H1 (cell line): Measurements from ENCODE around the gene SECTM1. TPM values are rescaled to one million over a fixed set of nuclear protein-coding genes. Genes with fewer than 3 reads are reported as not detected.

Experiments
- CEBPB ChIP-seq: IDR thresholded peaks from 2 replicates; pipeline ENCODE4 v1.6.1; 2012; ENCODE audit warnings: low read depth, low read length
- GABPA ChIP-seq: IDR thresholded peaks from 2 replicates; pipeline ENCODE4 v1.6.1; 2011; ENCODE audit warnings: mild to moderate bottlenecking, low read length, moderate library complexity, borderline replicate concordance; ENCODE audit not compliant: insufficient read depth
- GTF2F1 ChIP-seq: IDR thresholded peaks from 2 replicates; pipeline ENCODE4 v1.6.1; 2012; ENCODE audit warnings: low read depth, low read length, improper control_type of control experiment, borderline replicate concordance
- KDM5A ChIP-seq: fragments of 200-600 bp; IDR thresholded peaks from 2 replicates; pipeline ENCODE4 v1.7.1; 2012; ENCODE audit warnings: mild to moderate bottlenecking, low read length, inconsistent platforms, mixed read lengths
- MAFK ChIP-seq: IDR thresholded peaks from 2 replicates; pipeline ENCODE4 v1.6.1; 2012; ENCODE audit warnings: low read depth, mild to moderate bottlenecking, improper control_type of control experiment, low read length
- NRF1 ChIP-seq: IDR thresholded peaks from 2 replicates; pipeline ENCODE4 v1.6.1; 2011; ENCODE audit warnings: mild to moderate bottlenecking, low read depth, low read length, improper control_type of control experiment
- SIN3A ChIP-seq, 2 experiments: IDR thresholded peaks in 1 of 2; conservative IDR thresholded peaks in 1 of 2; 2 replicates each; pipeline ENCODE4 v1.6.1; 2011 to 2012; ENCODE audit warnings: low read length in 2 of 2, improper control_type of control experiment in 1 of 2, low read depth in 1 of 2, mild to moderate bottlenecking in 1 of 2
- SRF ChIP-seq: IDR thresholded peaks from 2 replicates; pipeline ENCODE4 v1.6.1; 2011; ENCODE audit warnings: mild to moderate bottlenecking, low read depth, low read length, moderate library complexity
- YY1 ChIP-seq: IDR thresholded peaks from 2 replicates; pipeline ENCODE4 v1.6.1; 2011; ENCODE audit warnings: low read depth, mild to moderate bottlenecking, low read length
- polyA plus RNA-seq, 7 experiments: library from polyadenylated mRNA; depleted of rRNA in 3 of 7; stranded (reverse) in 5 of 7; unstranded in 2 of 7; fragments of >200 nt in 5 of 7; fragments of 200-250 nt in 2 of 7; gene quantifications; 1 replicate in 5 of 7; 2 replicates in 1 of 7; 4 replicates in 1 of 7; pipeline versions ENCODE4 v1.2.1 to v1.2.3, GENCODE V29; 2011 to 2013; ENCODE audit warnings: missing spikeins in 2 of 7, mixed read lengths in 2 of 7
- total RNA-seq: library from RNA; stranded (reverse); fragmentation: NEBNext Ultra II Directional; extraction: Animal tissue kit (Norgen Biotek cat#: 25700); gene quantifications from 2 replicates; pipeline ENCODE4 v1.2.1, GENCODE V29; 2021
- TF ChIP-seq, protein P1 (sequence below), 3 experiments: IDR thresholded peaks; 1 replicate in 2 of 3; 2 replicates in 1 of 3; pipeline versions ENCODE4 v1.5.1 to v1.6.1; 2011; ENCODE audit warnings: low read length in 3 of 3, mild to moderate bottlenecking in 3 of 3, inconsistent platforms in 2 of 3, low read depth in 1 of 3, moderate library complexity in 1 of 3; ENCODE audit not compliant: insufficient read depth in 1 of 3; ENCODE audit errors: control extremely low read depth in 1 of 3
- TF ChIP-seq, protein P2 (sequence below): IDR thresholded peaks from 2 replicates; pipeline ENCODE4 v1.6.1; 2011; ENCODE audit warnings: low read depth, mild to moderate bottlenecking, low read length; ENCODE audit not compliant: insufficient read depth
- TF ChIP-seq, protein P3 (sequence below): IDR thresholded peaks from 2 replicates; pipeline ENCODE4 v1.6.1; 2012; ENCODE audit warnings: low read length, inconsistent platforms

Gene SECTM1
- total and polyA plus RNA-seq, 2 of the 8 experiments (the other 6 are each of a cell fraction or from before 2014, with no cell fraction given) = 0.20 to 0.65 TPM

DNA sequence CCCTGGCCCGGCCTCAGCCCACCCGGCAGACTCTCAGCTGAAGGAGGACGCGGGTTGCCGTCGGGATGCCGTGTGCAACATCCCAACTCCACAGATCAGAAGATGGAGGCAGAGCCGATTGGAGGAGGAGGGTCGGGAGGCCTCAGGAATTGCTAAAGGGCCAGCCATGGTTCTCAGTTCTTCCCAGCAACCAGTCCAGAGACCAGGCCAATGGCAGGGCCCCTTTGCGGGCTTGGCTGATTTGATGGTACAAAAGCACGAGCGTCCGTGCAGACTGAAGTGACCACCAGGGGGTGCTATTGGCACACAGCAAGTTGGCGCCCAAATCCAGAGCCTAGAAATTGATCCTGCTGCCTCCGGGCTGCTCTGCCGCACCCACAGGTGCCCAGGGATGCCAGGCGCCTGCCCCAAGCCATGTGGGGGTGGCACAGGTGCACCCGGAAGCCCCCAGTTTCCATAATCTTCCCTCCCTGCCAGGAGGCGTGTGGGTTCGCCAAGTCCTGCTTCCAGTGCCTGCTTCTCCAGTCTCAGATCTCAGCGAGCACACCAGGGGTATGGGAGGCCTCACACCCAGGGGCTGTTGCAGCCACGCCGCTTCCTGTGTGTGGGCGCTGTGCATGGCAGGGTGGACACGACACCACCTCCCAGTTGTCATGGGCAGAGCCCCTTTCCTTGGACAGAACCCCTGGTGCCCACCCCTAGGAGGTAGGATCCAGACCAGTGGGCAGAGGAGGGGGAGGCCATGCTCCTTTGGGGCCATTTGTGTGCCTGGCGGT lies 18.3 kb upstream of the SECTM1 start (continued):
- TF ChIP-seq GABPA = peak; percentile 77; the same call in 1 of the 2 replicates
- TF ChIP-seq, protein P1, sequence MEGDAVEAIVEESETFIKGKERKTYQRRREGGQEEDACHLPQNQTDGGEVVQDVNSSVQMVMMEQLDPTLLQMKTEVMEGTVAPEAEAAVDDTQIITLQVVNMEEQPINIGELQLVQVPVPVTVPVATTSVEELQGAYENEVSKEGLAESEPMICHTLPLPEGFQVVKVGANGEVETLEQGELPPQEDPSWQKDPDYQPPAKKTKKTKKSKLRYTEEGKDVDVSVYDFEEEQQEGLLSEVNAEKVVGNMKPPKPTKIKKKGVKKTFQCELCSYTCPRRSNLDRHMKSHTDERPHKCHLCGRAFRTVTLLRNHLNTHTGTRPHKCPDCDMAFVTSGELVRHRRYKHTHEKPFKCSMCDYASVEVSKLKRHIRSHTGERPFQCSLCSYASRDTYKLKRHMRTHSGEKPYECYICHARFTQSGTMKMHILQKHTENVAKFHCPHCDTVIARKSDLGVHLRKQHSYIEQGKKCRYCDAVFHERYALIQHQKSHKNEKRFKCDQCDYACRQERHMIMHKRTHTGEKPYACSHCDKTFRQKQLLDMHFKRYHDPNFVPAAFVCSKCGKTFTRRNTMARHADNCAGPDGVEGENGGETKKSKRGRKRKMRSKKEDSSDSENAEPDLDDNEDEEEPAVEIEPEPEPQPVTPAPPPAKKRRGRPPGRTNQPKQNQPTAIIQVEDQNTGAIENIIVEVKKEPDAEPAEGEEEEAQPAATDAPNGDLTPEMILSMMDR (IDR thresholded peaks at IDR 0.05; ENCODE audit: control extremely low read depth in 1 of 3, insufficient read depth in 1 of 3, low read depth in 1 of 3, low read length in 3 of 3) = peak; percentile 90 to 98 (median 91)
- no peak for TF ChIP-seq GTF2F1
- no peak for TF ChIP-seq MAFK
- no peak for TF ChIP-seq NRF1
- peak; percentile 72; the same call in 1 of the 2 replicates for TF ChIP-seq YY1
- no peak for TF ChIP-seq CEBPB
- 0 out of 4 replicates have a peak, but pooled peaks of 1 of the 2 experiments have one; percentile 26 for TF ChIP-seq SIN3A (conservative IDR thresholded peaks at IDR 0.05 in 1 of 2, IDR thresholded peaks at IDR 0.05 in 1 of 2; ENCODE audit: low read depth in 1 of 2, low read length in 2 of 2)
- TF ChIP-seq, protein P2, sequence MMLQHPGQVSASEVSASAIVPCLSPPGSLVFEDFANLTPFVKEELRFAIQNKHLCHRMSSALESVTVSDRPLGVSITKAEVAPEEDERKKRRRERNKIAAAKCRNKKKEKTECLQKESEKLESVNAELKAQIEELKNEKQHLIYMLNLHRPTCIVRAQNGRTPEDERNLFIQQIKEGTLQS = no peak
- TF ChIP-seq, protein P3, sequence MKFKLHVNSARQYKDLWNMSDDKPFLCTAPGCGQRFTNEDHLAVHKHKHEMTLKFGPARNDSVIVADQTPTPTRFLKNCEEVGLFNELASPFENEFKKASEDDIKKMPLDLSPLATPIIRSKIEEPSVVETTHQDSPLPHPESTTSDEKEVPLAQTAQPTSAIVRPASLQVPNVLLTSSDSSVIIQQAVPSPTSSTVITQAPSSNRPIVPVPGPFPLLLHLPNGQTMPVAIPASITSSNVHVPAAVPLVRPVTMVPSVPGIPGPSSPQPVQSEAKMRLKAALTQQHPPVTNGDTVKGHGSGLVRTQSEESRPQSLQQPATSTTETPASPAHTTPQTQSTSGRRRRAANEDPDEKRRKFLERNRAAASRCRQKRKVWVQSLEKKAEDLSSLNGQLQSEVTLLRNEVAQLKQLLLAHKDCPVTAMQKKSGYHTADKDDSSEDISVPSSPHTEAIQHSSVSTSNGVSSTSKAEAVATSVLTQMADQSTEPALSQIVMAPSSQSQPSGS = no peak
- TF ChIP-seq KDM5A = no peak
- TF ChIP-seq SRF = no peak
